Parathyroid adenoma (tissue), 2 donors: Measurements from ENCODE around the gene SLCO2A1.

Experiments
- H2AFZ ChIP-seq: fragments of 300-600 bp; sonication (generic); one replicate; pipeline ENCODE4 v1.7.0; 2017; ENCODE audit warnings: antibody characterized with exemption, mild to moderate bottlenecking
- H3K27ac ChIP-seq: fragments of 300-600 bp; sonication (generic); one replicate; pipeline ENCODE4 v1.7.0; 2017
- H3K27me3 ChIP-seq: fragments of 300-600 bp; sonication (generic); one replicate; pipeline ENCODE4 v1.7.0; 2017; ENCODE audit warnings: low read length; ENCODE audit not compliant: control insufficient read depth, insufficient read depth
- H3K36me3 ChIP-seq: fragments of 300-600 bp; sonication (generic); one replicate; pipeline ENCODE4 v1.7.0; 2017; ENCODE audit warnings: low read length; ENCODE audit not compliant: control insufficient read depth, insufficient read depth
- H3K4me1 ChIP-seq: fragments of 300-600 bp; sonication (generic); one replicate; pipeline ENCODE4 v1.7.0; 2017; ENCODE audit warnings: control low read depth
- H3K4me2 ChIP-seq: fragments of 300-600 bp; sonication (generic); one replicate; pipeline ENCODE4 v1.7.0; 2017; ENCODE audit warnings: low read length
- H3K4me3 ChIP-seq: fragments of 300-600 bp; sonication (generic); one replicate; pipeline ENCODE4 v1.7.0; 2017; ENCODE audit warnings: low read depth, low read length
- H3K79me2 ChIP-seq: fragments of 300-600 bp; sonication (generic); one replicate; pipeline ENCODE4 v1.7.0; 2017; ENCODE audit warnings: control low read depth
- H3K9ac ChIP-seq: fragments of 300-600 bp; sonication (generic); one replicate; pipeline ENCODE4 v1.7.0; 2017; ENCODE audit warnings: mild to moderate bottlenecking
- H3K9me3 ChIP-seq: fragments of 300-600 bp; sonication (generic); one replicate; pipeline ENCODE4 v1.7.0; 2017; ENCODE audit warnings: low read length; ENCODE audit not compliant: control insufficient read depth
- CTCF ChIP-seq: fragments of 300-600 bp; sonication (generic); IDR thresholded peaks from one replicate; pipeline ENCODE4 v1.7.0; 2017; ENCODE audit warnings: antibody characterized with exemption, mild to moderate bottlenecking
- donor health status: primary hyperparathyroidism.

SLCO2A1 gene

DNA sequence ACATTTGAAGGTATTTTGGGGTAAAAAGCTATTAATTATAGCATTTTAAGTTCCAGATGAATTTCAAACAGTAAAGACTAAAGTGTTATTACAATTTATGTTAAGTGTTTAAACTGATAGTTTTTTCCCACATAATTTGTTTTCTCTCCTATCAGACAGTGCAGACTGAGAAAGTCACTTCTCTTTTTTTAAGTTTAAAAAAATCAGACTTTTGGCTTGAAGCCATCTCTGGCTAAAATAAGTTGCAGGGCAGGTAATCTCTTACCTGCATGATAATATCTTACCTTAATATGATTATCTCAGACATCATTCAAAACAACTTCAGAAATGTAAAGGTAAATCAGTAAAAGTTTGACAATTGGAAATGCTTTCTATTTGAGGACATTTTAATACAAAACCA is 112.6 kb downstream of the SLCO2A1 start:
- no peak overlapping the region for H3K4me3 ChIP-seq
- H3K9ac ChIP-seq, result no peak overlapping the region
- TF ChIP-seq CTCF, result no peak
- H3K27ac ChIP-seq, result no peak overlapping the region
- H3K27me3 ChIP-seq, result no peaks in the 10 kb centered on the region
- no peaks in the 10 kb centered on the region for H3K79me2 ChIP-seq
- no peaks in the 10 kb centered on the region for H3K4me1 ChIP-seq
- H3K36me3 ChIP-seq, result no peaks in the 10 kb centered on the region
- no peak overlapping the region for H3K4me2 ChIP-seq
- no peak overlapping the region for H2AFZ ChIP-seq
- H3K9me3 ChIP-seq, result no peaks in the 10 kb centered on the region

GRCh38 chr3:133915685-133916658 is 113.8 kb downstream of the SLCO2A1 start:
- Histone ChIP-seq H3K4me3 (no peak overlapping the region), H2AFZ (no peak overlapping the region), H3K27me3 (no peaks in the 10 kb centered on the region), H3K79me2 (no peaks in the 10 kb centered on the region), H3K9me3 (no peaks in the 10 kb centered on the region), H3K9ac (no peak overlapping the region), H3K4me1 (no peaks in the 10 kb centered on the region), H3K36me3 (no peaks in the 10 kb centered on the region), H3K27ac (no peak overlapping the region), H3K4me2 (no peak overlapping the region)
- TF ChIP-seq CTCF, result no peak

GRCh38 chr3:133914839-133915600 is 114.7 kb downstream of the SLCO2A1 start:
- H3K4me2 ChIP-seq, result no peak overlapping the region
- H3K4me1 ChIP-seq, result no peaks in the 10 kb centered on the region
- no peak overlapping the region for H3K9ac ChIP-seq
- H3K27me3 ChIP-seq, result no peaks in the 10 kb centered on the region
- no peaks in the 10 kb centered on the region for H3K79me2 ChIP-seq
- H3K27ac ChIP-seq, result no peak overlapping the region
- H3K4me3 ChIP-seq, result no peak overlapping the region
- no peak for TF ChIP-seq CTCF
- no peaks in the 10 kb centered on the region for H3K9me3 ChIP-seq
- H3K36me3 ChIP-seq, result no peaks in the 10 kb centered on the region
- no peak overlapping the region for H2AFZ ChIP-seq

DNA sequence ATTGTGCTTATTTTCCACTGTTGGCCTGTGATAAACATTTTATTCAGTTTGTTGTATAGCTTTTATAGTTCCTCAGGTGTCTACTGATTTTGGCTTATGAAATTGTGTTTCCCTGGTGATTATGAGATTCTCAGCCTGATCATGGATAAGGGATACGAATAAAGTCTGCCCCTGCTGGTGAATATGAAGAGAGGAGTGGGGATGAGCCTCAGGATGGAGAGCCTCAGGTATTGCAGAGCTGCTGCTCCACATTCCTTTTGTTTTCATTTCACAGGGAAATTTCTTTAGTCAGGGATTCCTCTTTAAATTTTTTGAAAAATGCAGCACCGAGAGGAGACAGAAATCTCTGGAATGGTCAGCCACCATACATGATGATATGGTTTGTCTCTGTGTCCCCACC is 119.3 kb downstream of the SLCO2A1 start:
- H3K27ac ChIP-seq, result no peak overlapping the region
- no peak overlapping the region for H3K4me3 ChIP-seq
- H3K9me3 ChIP-seq, result no peaks in the 10 kb centered on the region
- no peaks in the 10 kb centered on the region for H3K4me1 ChIP-seq
- H2AFZ ChIP-seq, result no peak overlapping the region
- H3K36me3 ChIP-seq, result no peaks in the 10 kb centered on the region
- no peak overlapping the region for H3K4me2 ChIP-seq
- TF ChIP-seq CTCF, result peak; percentile 39
- no peaks in the 10 kb centered on the region for H3K79me2 ChIP-seq
- H3K9ac ChIP-seq, result no peak overlapping the region
- no peaks in the 10 kb centered on the region for H3K27me3 ChIP-seq
